Common myeloid progenitor, CD34-positive (primary cell): Measurements from ENCODE around the gene EPS8L3.
"Not testable (repeated sequence)": the region's sequence is repeated elsewhere in the genome, so short reads cannot be mapped to it uniquely, and the experiment has no call there.

Experiments
- CTCF ChIA-PET: fragments of 350-600 bp; sonication (Branson Sonifier 250); formaldehyde crosslinking; loops from one replicate; lab custom pipeline; 2021; ENCODE audit warnings: antibody characterized with exemption; lab: Charles Lee
- POLR2A ChIA-PET: fragments of 350-600 bp; sonication (Branson Sonifier 250); formaldehyde crosslinking; loops from one replicate; lab custom pipeline; 2021; ENCODE audit warnings: antibody characterized with exemption; lab: Charles Lee
- DNase-seq, 3 donors: peaks; one replicate each; pipeline versions ENCODE4 v3.0.0 to v3.0.0-alpha.2; 2013
- H3K27ac ChIP-seq, 2 experiments: 1 replicate in 1 of 2; 2 replicates in 1 of 2; pipeline ENCODE4 v1.7.0; 2013; ENCODE audit warnings: inconsistent platforms in 2 of 2, low read length in 2 of 2, mild to moderate bottlenecking in 2 of 2, low read depth in 1 of 2, moderate library complexity in 1 of 2; ENCODE audit not compliant: severe bottlenecking in 2 of 2, insufficient read depth in 1 of 2, poor library complexity in 1 of 2
- H3K27me3 ChIP-seq, 5 experiments: replicated peaks in 2 of 5; 1 replicate in 3 of 5; 2 replicates in 2 of 5; pipeline versions ENCODE4 v1.6.1 to v1.7.0; 2013; ENCODE audit warnings: low read length in 4 of 5, mild to moderate bottlenecking in 2 of 5, moderate library complexity in 2 of 5, inconsistent platforms in 1 of 5; ENCODE audit not compliant: insufficient read depth in 5 of 5, control insufficient read depth in 4 of 5
- H3K36me3 ChIP-seq, 4 experiments: 1 replicate in 2 of 4; 2 replicates in 2 of 4; pipeline versions ENCODE4 v1.6.1 to v1.7.0; 2013; ENCODE audit warnings: low read length in 3 of 4, control low read depth in 1 of 4, mild to moderate bottlenecking in 1 of 4; ENCODE audit not compliant: control insufficient read depth in 4 of 4, insufficient read depth in 4 of 4
- H3K4me1 ChIP-seq, 4 experiments: 1 replicate in 3 of 4; 2 replicates in 1 of 4; pipeline versions ENCODE4 v1.6.1 to v1.7.1; 2013; ENCODE audit warnings: low read length in 3 of 4, mild to moderate bottlenecking in 3 of 4, control low read depth in 1 of 4, inconsistent platforms in 1 of 4, moderate library complexity in 1 of 4; ENCODE audit not compliant: control insufficient read depth in 4 of 4, insufficient read depth in 4 of 4; ENCODE audit errors: control extremely low read depth in 1 of 4
- H3K4me3 ChIP-seq, 7 experiments: 1 replicate in 4 of 7; 2 replicates in 3 of 7; pipeline versions ENCODE4 v1.5.1 to v1.7.0; 2013; ENCODE audit warnings: mild to moderate bottlenecking in 7 of 7, low read length in 6 of 7, moderate library complexity in 6 of 7, inconsistent platforms in 2 of 7, low read depth in 2 of 7, control low read depth in 1 of 7; ENCODE audit not compliant: insufficient read depth in 4 of 7, control insufficient read depth in 1 of 7; ENCODE audit errors: extremely low read depth in 1 of 7
- H3K9me3 ChIP-seq, 5 experiments: 1 replicate in 4 of 5; 2 replicates in 1 of 5; pipeline versions ENCODE4 v1.6.1 to v1.7.1; 2013; ENCODE audit warnings: low read length in 4 of 5, mild to moderate bottlenecking in 2 of 5, inconsistent platforms in 1 of 5, low read depth in 1 of 5, moderate library complexity in 1 of 5; ENCODE audit not compliant: control insufficient read depth in 4 of 5, insufficient read depth in 2 of 5; ENCODE audit errors: control extremely low read depth in 1 of 5
- WGBS: methylation state at CpG from one replicate; pipeline ENCODE4 v1.1.5; 2013; ENCODE audit not compliant: insufficient coverage; 5-methylcytosine and 5-hydroxymethylcytosine counted together

The EPS8L3 gene

GRCh38 chr1:109748311-109748710 lies 15.4 kb downstream of the EPS8L3 start:
- H3K27me3 ChIP-seq, H3K9me3 ChIP-seq, H3K36me3 ChIP-seq, DNase-seq, H3K4me1 ChIP-seq, H3K27ac ChIP-seq, POLR2A ChIA-PET, H3K4me3 ChIP-seq: not testable (repeated sequence)
- CTCF ChIA-PET, result interaction anchor here (1.7 to 2.8 kb wide), 2 partner anchors 96 to 98 kb away, joined by 3 to 8 read pairs; no protein-coding TSS in a partner anchor
- 94% methylated on average over 6 of the region's 10 CpGs for WGBS

DNA sequence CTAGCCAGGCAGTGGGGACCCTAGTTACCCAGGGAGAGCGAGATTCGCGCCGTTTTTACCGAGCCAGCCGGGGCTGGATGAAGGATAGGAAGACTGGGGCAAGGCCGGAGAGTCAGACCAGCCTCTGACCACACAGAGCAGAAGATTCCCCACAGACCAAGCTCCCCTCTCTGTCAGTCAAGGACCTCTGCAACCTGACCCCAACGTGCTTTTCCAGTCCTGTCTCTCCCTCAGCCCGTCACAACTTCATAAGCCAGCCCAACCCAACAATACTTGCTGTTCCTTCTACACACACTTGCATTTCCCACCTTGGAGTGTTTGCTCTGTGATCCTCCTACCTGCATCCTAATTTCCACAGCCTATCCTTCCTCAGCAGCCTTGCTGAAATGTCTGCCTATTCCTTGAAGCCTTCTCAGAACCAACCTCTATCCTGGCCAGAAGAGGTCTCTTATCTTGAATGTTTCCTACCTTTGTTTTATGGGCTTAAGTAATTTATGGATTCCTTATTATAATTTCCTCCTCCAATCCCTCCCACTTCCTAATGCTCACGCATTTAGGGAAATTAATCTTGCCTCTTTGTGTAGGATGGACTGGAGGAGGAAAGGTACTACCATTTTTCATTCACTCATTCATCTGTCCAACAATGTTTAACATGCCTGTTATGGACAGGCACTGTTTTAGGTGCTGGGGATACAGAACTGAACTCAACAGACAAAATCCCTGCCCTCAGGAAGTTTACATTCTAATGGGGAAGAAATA lies 22.9 kb downstream of the EPS8L3 start, which contains the start of gene GSTM3:
Gene GSTM3 (minus strand): TSS at position 424 of the 759 bp plus-strand sequence. CDS start 751 bp downstream, outside the sequence.
- Histone ChIP-seq H3K27me3 (peaks cover 0 to 19% (median 2%) of the 10 kb centered on the region in 5 experiments), H3K4me3 (peak within 1 kb of the TSS; percentile 40 to 78 (median 69)), H3K4me1 (peaks cover 0 to 15% (median 14%) of the 10 kb centered on the region in 4 experiments), H3K36me3 (peaks cover 0 to 12% (median 0%) of the 10 kb centered on the region in 4 experiments), H3K27ac (no peak within 1 kb of the TSS), H3K9me3 (peaks cover 0 to 2% (median 0%) of the 10 kb centered on the region in 5 experiments)
- peak in 2 of 3 donors; percentile 11 to 13 for DNase-seq
- CTCF ChIA-PET, result interaction anchor here (1.0 to 1.6 kb wide), 2 partner anchors 36 to 101 kb away, joined by 3 read pairs; no protein-coding TSS in a partner anchor
- POLR2A ChIA-PET, result no interaction called here
- 0% methylated on average over 9 of the region's 10 CpGs for WGBS

DNA sequence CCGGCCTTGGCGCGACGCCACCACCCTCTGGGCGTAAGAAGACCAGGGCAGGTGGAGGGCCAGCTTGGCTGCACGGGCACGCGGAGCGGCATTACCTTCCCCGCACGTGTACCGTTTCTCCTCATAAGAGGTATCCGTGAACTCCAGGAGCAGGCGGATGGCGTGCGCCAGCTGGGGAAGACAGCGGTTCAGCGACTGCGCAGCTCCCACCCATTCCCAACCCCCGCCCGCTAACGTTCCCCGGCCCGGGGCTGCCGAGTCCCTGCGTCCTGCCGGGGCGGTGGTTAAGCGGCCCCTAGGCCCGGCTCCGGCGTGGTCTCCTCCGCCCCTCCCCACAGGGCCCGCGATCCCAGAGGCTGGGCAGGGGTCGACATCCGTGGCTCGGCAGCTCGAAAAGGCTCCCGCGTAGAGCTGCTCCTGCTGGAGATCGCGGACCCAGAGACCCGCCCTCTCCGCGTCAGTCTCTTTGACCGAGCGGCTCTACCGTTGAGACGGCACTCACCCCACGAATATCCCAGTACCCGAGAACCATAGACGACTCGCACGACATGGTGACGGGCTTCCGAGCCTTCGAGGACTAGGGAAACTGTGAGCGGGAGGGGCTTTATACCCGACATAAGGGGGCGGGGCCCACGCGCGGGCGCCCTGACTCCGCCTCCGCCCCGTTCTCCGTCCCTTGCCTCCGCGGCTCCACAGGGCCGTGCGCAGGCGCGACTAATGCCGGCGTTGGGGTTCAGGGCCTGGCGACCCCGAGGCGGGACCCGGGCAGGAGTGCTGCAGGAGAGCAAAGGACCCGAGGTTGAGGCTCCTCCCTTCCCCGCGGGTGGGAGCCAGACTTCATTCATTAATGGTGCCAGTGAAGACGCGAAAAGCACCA lies 23.7 kb downstream of the EPS8L3 start:
- CTCF ChIA-PET, result interaction anchor here (1.6 kb wide), 1 partner anchor 100 kb away, joined by 3 read pairs; no protein-coding TSS in a partner anchor
- DNase-seq, result peak; percentile 79 to 88 (median 88)
- H3K4me3 ChIP-seq, result peak overlapping the region; percentile 40 to 78 (median 69)
- H3K36me3 ChIP-seq, result peaks cover 0 to 12% (median 0%) of the 10 kb centered on the region in 4 experiments
- peaks cover 0 to 19% (median 2%) of the 10 kb centered on the region in 5 experiments for H3K27me3 ChIP-seq
- POLR2A ChIA-PET, result no interaction called here
- peaks cover 0 to 2% (median 0%) of the 10 kb centered on the region in 5 experiments for H3K9me3 ChIP-seq
- peaks cover 0 to 15% (median 14%) of the 10 kb centered on the region in 4 experiments for H3K4me1 ChIP-seq
- under 1% methylated on average over 83 of the region's 86 CpGs for WGBS
- no peak overlapping the region for H3K27ac ChIP-seq

- H3K4me1 ChIP-seq, result no peaks in the 10 kb centered on the region
- H3K27ac ChIP-seq, result no peak overlapping the region
- H3K9me3 ChIP-seq, result no peaks in the 10 kb centered on the region
- ChIA-PET CTCF (interaction anchor here (1.1 to 1.6 kb wide), 4 partner anchors 20 to 251 kb away, joined by 3 to 4 read pairs (median 3); partner anchors contain the start of gene AHCYL1), POLR2A (no interaction called here)
- H3K4me3 ChIP-seq, result no peak overlapping the region
- H3K36me3 ChIP-seq, result peaks cover 0 to 12% (median 0%) of the 10 kb centered on the region in 4 experiments
- 100% methylated on average over 3 of the region's 4 CpGs for WGBS
- peaks cover 0 to 2% (median 0%) of the 10 kb centered on the region in 5 experiments for H3K27me3 ChIP-seq
- DNase-seq, result no peak
Measured at GRCh38 chr1:109733236-109733870, 30.4 kb downstream of the EPS8L3 start.

DNA sequence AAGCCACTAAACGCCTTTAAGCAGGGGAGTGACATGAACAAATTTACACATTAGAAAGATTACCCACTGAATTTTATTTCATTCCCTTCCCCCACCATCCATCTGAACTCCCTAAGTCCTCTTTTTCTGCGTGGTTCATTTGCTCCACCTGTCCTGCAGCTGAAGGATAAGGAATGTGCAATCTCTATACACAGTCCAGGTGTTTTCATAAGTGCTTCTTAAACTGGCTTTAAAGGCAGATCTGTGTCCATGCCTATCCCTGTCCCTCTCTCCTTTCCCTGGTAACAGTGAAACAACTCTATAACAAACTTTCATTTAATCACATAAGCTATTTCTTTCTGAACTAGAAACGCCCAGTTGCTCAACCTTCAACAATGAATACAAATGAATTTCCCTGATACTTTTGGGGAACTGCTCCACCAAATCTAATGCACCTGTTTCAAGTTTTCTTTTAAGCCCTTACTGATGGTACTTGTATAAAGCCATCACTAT lies 31.3 kb downstream of the EPS8L3 start:
- Histone ChIP-seq H3K4me3 (no peak overlapping the region), H3K4me1 (no peaks in the 10 kb centered on the region), H3K27me3 (peaks cover 0 to 2% (median 0%) of the 10 kb centered on the region in 5 experiments), H3K36me3 (peaks cover 0 to 7% (median 0%) of the 10 kb centered on the region in 4 experiments), H3K27ac (no peak overlapping the region), H3K9me3 (no peaks in the 10 kb centered on the region)
- DNase-seq, result no peak
- ChIA-PET POLR2A (no interaction called here), CTCF (no interaction called here)
- WGBS, result 84% methylated on average over 3 of the region's 3 CpGs

DNA sequence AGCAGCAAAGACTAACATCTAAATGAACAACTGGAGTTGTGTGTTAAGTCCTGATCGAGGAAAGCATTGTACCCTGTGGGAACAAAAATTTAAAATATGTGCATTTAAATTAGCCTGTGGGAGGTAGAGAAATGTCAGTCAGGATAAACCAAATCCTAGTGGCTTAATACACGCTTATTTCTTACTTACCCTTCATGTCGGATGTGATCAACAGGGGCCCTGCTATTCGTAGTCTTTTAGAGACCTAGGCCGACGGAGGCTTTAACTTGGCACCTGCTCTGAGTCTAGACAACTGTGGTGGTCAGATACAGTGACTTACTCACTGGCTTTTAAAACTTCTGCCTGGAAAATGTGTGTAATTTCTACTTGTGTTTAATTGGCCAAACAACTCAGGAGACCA lies 33.1 kb downstream of the EPS8L3 start:
- no peaks in the 10 kb centered on the region for H3K4me1 ChIP-seq
- no peak overlapping the region for H3K27ac ChIP-seq
- H3K9me3 ChIP-seq, result peaks cover 0 to 10% (median 0%) of the 10 kb centered on the region in 5 experiments
- 100% methylated on average over 6 of the region's 6 CpGs for WGBS
- no peaks in the 10 kb centered on the region for H3K36me3 ChIP-seq
- ChIA-PET POLR2A (interaction anchor here (0.6 kb wide), 1 partner anchor 28 kb away, joined by 3 read pairs; no protein-coding TSS in a partner anchor), CTCF (no interaction called here)
- H3K27me3 ChIP-seq, result peaks cover 0 to 2% (median 0%) of the 10 kb centered on the region in 5 experiments
- DNase-seq, result no peak
- H3K4me3 ChIP-seq, result no peak overlapping the region
